BE2C (cell line): ENCODE data around the gene ALAS1. TPM values are rescaled to one million over a fixed set of nuclear protein-coding genes. Genes with fewer than 3 reads are reported as not detected.
"Not testable (repeated sequence)": the region's sequence is repeated elsewhere in the genome, so short reads cannot be mapped to it uniquely, and the experiment has no call there.

Experiments
- DNase-seq: peaks from one replicate; pipeline ENCODE4 v3.0.0-alpha.2; 2020
- H3K27me3 ChIP-seq: fragments of 250-450 bp; sonication (Bioruptor Pico); 2 replicates; pipeline ENCODE4 v1.5.1; 2020; ENCODE audit warnings: mild to moderate bottlenecking
- H3K36me3 ChIP-seq: fragments of 250-450 bp; sonication (Bioruptor Pico); 2 replicates; pipeline ENCODE4 v1.5.1; 2020; ENCODE audit warnings: mild to moderate bottlenecking
- H3K4me1 ChIP-seq: fragments of 250-450 bp; sonication (Bioruptor Pico); 2 replicates; pipeline ENCODE4 v1.5.1; 2020
- H3K4me3 ChIP-seq: 2 replicates; pipeline ENCODE4 v1.5.1; 2011; ENCODE audit warnings: low read depth, low read length
- H3K9me3 ChIP-seq: fragments of 250-450 bp; sonication (Bioruptor Pico); 2 replicates; pipeline ENCODE4 v1.5.1; 2020
- polyA plus RNA-seq: library from polyadenylated mRNA; unstranded; fragments of >200 nt; gene quantifications from one replicate; pipeline ENCODE4 v1.2.1, GENCODE V29; 2012; ENCODE audit warnings: low read depth, missing spikeins; ENCODE audit not compliant: insufficient read length, insufficient read depth
- TF ChIP-seq, protein P1 (sequence below): IDR thresholded peaks from 2 replicates; pipeline ENCODE4 v1.5.1; 2012; ENCODE audit warnings: mild to moderate bottlenecking, low read depth, low read length

The ALAS1 gene
- polyA plus RNA-seq: 33.2 TPM

DNA sequence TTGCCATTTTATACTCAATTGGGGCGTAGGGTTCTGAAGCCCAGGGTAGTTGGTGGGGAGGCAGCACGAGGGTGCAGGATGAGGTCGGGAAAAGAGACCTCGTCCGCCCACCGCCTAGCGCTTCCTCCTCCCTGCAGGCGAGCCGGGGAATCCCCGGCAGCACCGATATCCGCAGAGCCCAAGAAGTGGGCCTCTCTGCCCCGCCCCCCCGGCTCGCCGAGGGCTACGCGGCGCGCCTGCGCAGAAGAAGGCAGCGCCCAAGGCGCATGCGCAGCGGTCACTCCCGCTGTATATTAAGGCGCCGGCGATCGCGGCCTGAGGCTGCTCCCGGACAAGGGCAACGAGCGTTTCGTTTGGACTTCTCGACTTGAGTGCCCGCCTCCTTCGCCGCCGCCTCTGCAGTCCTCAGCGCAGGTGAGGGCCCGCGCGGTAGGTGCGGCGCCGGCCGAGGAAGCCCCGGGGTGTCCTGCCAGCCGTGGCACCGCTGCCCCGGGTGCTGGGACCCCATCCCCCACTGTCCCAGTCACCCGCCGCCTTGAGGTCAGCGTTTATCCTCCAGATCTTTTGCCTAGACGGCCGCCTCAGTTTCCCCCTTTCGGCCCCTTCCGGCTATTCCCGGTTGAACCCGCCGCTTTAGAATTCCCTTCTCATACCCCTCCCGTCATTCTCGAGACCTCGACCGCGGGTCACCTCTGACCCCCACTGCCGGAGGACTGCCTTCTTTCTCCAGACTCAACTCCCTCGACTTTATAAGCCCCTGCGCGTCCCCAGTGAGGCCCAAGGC lies at the start of gene ALAS1:
ALAS1 (plus strand) TSS at position 319 of the 784 bp plus-strand sequence. CDS start 1,082 bp downstream, outside the sequence.
- H3K27me3 ChIP-seq: no peaks in the 10 kb centered on the region
- TF ChIP-seq, protein P1, sequence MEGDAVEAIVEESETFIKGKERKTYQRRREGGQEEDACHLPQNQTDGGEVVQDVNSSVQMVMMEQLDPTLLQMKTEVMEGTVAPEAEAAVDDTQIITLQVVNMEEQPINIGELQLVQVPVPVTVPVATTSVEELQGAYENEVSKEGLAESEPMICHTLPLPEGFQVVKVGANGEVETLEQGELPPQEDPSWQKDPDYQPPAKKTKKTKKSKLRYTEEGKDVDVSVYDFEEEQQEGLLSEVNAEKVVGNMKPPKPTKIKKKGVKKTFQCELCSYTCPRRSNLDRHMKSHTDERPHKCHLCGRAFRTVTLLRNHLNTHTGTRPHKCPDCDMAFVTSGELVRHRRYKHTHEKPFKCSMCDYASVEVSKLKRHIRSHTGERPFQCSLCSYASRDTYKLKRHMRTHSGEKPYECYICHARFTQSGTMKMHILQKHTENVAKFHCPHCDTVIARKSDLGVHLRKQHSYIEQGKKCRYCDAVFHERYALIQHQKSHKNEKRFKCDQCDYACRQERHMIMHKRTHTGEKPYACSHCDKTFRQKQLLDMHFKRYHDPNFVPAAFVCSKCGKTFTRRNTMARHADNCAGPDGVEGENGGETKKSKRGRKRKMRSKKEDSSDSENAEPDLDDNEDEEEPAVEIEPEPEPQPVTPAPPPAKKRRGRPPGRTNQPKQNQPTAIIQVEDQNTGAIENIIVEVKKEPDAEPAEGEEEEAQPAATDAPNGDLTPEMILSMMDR: 0 out of 2 replicates have a peak, but pooled peaks have one; percentile 7
- peaks cover 6% of the 10 kb centered on the region; the same call in 1 of the 2 replicates for H3K4me1 ChIP-seq
- H3K4me3 ChIP-seq: peak within 1 kb of the TSS; percentile 83
- peak; percentile 90 for DNase-seq
- peaks cover 9% of the 10 kb centered on the region for H3K36me3 ChIP-seq
- no peaks in the 10 kb centered on the region for H3K9me3 ChIP-seq

DNA sequence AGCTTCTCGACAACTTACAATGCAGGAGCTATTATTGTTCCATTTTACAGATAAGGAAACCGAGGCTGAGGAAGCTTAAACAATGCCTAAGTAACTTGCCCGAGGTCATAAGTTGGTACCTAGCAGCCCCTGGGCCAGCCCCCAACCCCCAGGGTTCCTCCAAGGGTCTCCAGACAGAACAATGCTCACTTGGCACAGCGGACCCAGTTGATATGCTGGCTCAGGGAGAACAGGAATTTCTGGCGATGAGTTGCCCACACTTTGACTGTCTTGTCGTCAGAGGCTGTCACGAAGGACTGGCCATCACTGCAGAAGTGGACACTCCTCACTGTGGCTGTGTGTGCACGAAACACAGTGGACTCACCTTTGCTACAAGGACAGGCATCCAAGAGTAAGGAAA lies 48.9 kb upstream of the ALAS1 start:
- TF ChIP-seq, protein P1: no peak
- H3K27me3 ChIP-seq: no peaks in the 10 kb centered on the region
- no peak overlapping the region for H3K4me3 ChIP-seq
- no peaks in the 10 kb centered on the region for H3K9me3 ChIP-seq
- DNase-seq: no peak
- no peaks in the 10 kb centered on the region for H3K36me3 ChIP-seq
- peaks cover 2% of the 10 kb centered on the region; the same call in 1 of the 2 replicates for H3K4me1 ChIP-seq

DNA sequence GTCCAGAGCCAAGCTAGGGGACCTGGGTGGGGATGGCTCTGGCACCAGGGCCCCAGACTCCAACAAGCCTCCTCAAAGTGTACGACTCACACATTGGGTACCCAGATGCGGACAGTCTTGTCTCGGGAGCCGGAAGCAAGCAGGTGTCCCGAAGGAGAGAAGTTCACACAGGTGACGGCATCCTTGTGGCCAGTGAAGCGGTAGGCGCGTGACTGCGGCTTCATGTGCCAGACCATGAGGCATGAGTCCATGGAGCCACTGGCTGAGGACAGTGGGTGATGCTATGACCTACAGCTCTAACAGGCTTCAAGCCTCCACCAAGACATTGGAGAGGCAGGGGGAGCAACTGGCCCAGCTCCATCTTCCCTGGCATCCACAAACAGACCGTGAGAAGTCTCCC lies 48.2 kb upstream of the ALAS1 start:
- no peaks in the 10 kb centered on the region for H3K27me3 ChIP-seq
- H3K4me1 ChIP-seq: no peaks in the 10 kb centered on the region
- TF ChIP-seq, protein P1: no peak
- H3K9me3 ChIP-seq: no peaks in the 10 kb centered on the region
- no peak for DNase-seq
- H3K36me3 ChIP-seq: no peaks in the 10 kb centered on the region
- H3K4me3 ChIP-seq: no peak overlapping the region

DNA sequence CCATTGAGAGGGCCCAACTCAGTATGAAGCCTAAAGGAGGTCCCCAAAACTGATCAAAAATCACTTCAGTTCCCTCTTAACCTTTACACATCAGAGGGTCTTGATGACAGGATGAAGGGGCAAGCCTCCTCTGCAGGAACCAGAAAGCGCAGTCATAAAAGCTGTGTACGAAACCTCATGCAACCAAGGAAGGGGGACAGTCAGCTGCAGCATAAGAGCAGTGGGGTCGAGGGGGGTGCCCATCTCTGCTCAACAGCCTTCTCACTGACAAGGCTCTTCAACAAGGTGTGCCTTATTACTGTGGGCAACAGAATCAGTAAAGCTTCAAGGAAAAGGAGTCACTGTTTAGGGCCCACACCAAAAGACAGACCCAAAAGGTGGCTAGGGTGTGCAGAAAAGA lies 47.6 kb upstream of the ALAS1 start:
- Histone ChIP-seq H3K4me3 (no peak overlapping the region), H3K27me3 (no peaks in the 10 kb centered on the region), H3K9me3 (no peaks in the 10 kb centered on the region), H3K4me1 (no peaks in the 10 kb centered on the region), H3K36me3 (no peaks in the 10 kb centered on the region)
- TF ChIP-seq, protein P1: no peak
- no peak for DNase-seq

DNA sequence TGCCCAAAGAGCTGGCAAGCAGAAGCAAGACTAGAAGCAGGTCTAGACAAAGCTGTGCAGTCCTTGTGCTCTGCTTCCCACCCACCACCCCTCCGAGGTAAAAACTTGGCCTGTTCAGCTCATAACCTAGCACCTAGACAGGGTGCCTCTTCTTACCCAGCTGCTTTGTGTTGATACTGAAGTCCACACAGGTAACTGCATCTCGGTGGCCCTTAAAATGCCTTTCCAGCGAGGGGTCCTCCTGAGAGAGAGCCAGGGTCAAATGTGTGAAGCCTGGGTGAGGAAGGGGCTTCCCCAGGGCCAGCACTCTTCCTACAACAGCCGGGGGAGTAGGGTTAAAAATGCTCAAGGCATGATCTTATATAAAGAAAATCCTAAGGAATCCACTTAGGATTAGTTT lies 47.1 kb upstream of the ALAS1 start:
- no peaks in the 10 kb centered on the region for H3K4me1 ChIP-seq
- DNase-seq: no peak
- no peaks in the 10 kb centered on the region for H3K36me3 ChIP-seq
- H3K9me3 ChIP-seq: no peaks in the 10 kb centered on the region
- H3K4me3 ChIP-seq: no peak overlapping the region
- TF ChIP-seq, protein P1: no peak
- no peaks in the 10 kb centered on the region for H3K27me3 ChIP-seq

DNA sequence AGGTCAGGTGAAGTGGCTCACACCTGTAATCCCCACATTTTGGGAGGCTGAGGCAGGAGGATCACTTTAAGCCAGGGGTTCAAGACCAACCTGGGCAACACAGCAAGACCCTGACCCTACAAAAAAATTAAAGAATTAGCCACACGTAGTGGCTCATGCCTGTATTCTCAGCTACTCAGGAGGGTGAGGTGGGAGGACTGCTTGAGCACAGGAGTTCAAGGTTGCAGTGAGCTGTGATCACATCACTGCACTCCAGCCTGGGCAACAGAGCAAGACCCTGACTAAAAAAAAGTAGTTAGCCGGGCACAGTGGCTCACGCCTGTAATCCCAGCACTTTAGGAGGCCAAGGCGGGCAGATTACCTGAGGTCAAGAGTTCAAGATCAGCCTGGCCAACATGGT lies 46.0 kb upstream of the ALAS1 start:
- H3K36me3 ChIP-seq, H3K4me1 ChIP-seq, H3K9me3 ChIP-seq, H3K27me3 ChIP-seq, H3K4me3 ChIP-seq, DNase-seq: not testable (repeated sequence)
